Measurements from ENCODE around the gene CACNB1.

CACNB1 gene

DNA sequence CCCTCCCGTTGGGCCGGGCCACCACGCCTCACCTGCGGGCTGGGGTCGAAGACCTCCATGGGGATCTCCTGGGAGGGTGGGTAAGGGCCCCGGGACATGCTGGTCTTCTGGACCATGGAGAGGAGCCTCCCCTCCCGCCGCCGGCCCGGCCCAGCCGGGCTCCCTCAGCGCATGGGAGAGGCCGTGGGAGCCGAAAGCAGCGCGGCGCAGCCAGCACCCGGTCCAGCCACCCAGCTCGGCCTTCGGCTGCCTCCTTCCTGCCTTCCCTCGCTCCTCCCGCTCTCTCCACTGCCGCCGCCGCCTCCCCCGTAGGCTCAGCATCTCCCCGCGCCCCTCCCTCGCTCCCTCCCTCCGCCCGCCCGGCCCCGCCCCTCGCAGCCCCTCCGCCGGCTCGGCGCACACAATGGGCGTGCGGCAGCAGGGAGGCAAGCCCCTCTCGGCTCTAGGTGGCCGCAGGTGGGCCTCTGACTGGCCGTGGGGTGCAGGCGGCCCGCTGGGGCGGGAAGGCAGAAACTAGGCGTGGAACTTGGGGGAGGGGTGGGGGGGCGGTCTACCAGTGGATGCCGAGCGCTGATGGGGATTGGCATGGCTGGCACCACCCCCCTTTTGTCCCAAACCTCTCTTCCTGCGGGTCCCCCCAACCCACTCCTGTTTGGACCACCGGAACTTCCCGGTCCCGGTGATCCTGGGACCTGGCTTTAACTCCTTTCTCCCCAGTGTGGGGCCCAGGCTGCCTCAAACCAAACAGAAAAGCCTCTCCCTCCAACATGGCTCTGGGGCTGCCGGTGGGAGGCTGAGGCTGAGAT is at the start of gene CACNB1:
TSS of gene CACNB1 (minus strand) at position 290 of the 806 bp plus-strand sequence. CDS start at position 116, 174 bp downstream.
- TF ChIP-seq, protein P1, sequence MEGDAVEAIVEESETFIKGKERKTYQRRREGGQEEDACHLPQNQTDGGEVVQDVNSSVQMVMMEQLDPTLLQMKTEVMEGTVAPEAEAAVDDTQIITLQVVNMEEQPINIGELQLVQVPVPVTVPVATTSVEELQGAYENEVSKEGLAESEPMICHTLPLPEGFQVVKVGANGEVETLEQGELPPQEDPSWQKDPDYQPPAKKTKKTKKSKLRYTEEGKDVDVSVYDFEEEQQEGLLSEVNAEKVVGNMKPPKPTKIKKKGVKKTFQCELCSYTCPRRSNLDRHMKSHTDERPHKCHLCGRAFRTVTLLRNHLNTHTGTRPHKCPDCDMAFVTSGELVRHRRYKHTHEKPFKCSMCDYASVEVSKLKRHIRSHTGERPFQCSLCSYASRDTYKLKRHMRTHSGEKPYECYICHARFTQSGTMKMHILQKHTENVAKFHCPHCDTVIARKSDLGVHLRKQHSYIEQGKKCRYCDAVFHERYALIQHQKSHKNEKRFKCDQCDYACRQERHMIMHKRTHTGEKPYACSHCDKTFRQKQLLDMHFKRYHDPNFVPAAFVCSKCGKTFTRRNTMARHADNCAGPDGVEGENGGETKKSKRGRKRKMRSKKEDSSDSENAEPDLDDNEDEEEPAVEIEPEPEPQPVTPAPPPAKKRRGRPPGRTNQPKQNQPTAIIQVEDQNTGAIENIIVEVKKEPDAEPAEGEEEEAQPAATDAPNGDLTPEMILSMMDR (conservative IDR thresholded peaks at IDR 0.05; ENCODE audit: control insufficient read depth, insufficient read depth, low read depth, low read length): no peak
- DNase-seq (ENCODE audit: low read depth): peak; percentile 53
- peak within 1 kb of the TSS; percentile 73 for H3K4me3 ChIP-seq (ENCODE audit: control insufficient read depth, low read depth, low read length)

DNA sequence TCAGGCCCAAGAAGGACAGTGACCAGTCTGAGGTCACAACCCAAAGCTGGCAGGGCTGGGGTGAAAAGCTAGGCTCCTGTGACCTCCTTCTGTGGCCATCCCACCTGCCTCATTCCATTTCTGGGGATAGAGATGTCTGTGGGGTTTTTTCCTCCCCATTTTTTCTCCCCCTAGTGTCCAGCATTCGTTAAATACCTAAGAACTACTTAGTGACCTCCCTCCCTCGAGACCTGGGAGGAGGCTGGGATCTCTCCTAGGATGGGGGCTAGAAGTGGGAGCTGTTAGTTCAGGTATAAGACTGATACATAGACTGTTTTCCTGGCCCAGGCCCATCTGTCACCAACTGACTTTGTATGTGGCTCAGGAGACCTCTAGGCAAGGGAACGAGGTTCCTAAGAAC is 48.8 kb upstream of the CACNB1 start:
- TF ChIP-seq, protein P1 (conservative IDR thresholded peaks at IDR 0.05; ENCODE audit: control insufficient read depth, insufficient read depth, low read depth, low read length): peak; percentile 18
- DNase-seq (ENCODE audit: low read depth): no peak
- H3K4me3 ChIP-seq (ENCODE audit: control insufficient read depth, low read depth, low read length): no peak overlapping the region

DNA sequence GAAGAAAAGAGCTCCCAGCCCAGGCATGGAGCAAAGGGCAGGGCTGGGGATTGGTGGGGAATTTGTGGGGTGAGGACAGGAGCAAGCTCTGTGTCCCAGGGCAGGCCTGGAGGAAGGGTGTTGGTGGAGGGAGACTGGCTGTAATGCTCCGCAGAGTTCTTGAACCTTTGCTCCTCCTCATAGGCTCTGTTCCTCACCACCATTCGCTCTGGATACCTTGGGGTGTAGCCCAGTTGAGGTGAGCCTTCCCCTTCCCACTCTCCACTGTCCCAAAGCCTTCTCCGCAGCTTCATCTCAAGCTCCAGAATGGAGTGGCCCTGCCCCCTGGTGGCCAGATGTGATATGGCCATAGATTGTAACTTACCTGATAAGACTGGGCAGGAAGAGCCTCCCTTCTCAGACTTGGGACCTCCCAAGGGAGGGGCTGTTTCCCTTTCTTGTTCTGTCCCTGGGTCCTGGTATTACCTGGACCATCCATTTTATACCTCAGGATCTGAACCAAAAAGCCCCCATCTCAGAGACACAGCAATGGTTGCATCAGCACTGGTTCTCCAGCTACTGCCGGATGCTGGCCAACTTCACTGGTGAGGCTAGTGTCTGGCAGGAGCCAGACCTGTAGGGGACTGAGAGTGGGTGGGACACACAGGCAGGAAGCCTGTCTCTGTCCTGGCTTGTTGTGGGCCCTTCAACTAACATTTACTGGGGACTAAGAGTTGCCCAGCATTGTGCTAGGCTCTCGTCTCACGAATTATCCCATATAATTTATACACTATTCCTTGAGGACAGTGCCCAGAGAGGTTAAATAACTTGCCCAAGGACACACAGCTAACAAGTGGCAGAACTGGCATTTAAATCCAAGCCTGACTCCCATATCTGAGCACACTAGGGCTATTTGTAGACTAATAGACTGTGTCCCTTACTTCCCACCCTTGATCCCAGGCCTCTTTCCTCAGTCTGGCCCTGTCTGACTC is 47.4 kb upstream of the CACNB1 start:
- peak; percentile 77 for DNase-seq (ENCODE audit: low read depth)
- TF ChIP-seq, protein P1 (conservative IDR thresholded peaks at IDR 0.05; ENCODE audit: control insufficient read depth, insufficient read depth, low read depth, low read length): peak; percentile 96
- no peak overlapping the region for H3K4me3 ChIP-seq (ENCODE audit: control insufficient read depth, low read depth, low read length)

DNA sequence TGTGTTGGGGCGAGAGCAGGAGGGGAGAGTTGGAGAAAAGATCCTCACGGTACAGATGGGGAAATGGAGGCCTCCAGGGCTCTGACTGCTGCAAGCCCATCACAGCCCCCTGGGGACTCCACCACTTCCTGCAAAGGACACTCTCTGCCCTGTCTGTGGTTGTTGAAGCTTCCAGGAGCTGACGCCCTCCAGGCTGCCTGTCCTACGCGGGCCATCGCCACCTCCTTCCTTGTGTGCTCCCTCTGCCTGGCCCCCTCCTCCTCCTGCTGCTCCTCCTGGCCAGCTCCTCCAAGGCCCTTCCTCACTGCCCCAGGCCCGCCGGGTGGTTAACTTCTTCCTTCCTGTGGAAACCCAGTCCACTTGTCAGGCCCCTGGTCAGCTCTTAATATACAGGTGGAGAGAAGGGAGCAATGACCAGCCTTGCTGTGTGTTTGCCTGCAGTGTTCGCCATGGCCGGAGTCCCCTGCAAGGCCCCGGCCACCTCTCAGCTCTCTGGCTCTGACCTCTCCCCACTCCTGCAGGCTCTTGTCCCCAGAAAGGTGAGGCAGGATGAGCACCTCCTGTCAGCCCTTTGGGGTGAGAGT is 46.6 kb upstream of the CACNB1 start:
- TF ChIP-seq, protein P1 (conservative IDR thresholded peaks at IDR 0.05; ENCODE audit: control insufficient read depth, insufficient read depth, low read depth, low read length): no peak
- DNase-seq (ENCODE audit: low read depth): no peak
- no peak overlapping the region for H3K4me3 ChIP-seq (ENCODE audit: control insufficient read depth, low read depth, low read length)

DNA sequence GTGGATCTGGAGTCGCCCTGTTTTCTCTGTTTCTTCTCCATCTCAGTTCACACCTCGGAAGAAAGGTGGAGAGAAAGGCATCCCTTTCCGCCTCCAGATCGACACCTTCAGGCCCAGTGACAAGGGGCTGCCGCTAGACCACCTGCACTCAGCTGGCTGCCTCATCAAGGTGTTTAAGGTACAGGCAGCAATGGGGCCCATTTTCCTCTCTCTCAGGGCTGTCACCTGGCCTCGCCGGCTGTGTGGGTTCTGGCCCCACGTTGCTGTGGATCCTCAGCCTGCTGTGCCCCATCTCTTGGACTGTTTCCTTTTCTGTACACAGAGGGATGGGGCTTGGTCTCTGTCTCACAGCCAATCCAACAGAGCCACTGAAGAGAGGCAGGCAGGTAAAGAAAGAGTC is 45.7 kb upstream of the CACNB1 start:
- DNase-seq (ENCODE audit: low read depth): no peak
- H3K4me3 ChIP-seq (ENCODE audit: control insufficient read depth, low read depth, low read length): no peak overlapping the region
- TF ChIP-seq, protein P1 (conservative IDR thresholded peaks at IDR 0.05; ENCODE audit: control insufficient read depth, insufficient read depth, low read depth, low read length): no peak

DNA sequence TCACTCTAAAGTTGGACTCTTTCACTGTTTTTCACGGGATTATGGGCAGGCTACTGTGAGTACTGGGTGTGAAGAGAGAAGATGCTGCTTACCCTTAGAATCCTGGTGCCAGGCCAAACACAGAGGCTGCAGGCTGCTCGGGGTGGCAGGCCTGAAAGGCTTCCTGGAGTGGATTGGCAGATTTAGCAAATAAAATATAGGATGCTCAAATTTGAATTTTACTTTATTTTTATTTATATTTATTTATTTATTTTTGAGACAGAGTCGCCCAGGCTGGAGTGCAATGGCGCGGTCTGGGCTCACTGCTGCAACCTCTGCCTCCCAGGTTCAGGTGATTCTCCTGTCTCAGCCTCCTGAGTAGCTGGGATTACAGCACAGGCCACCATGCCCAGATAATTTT is 43.2 kb upstream of the CACNB1 start:
- TF ChIP-seq, protein P1 (conservative IDR thresholded peaks at IDR 0.05; ENCODE audit: control insufficient read depth, insufficient read depth, low read depth, low read length): no peak

More for the DNA sequence above, 43.2 kb upstream of the CACNB1 start:
- H3K4me3 ChIP-seq (ENCODE audit: control insufficient read depth, low read depth, low read length): no peak overlapping the region
- DNase-seq (ENCODE audit: low read depth): no peak

All from fibroblast of mammary gland (primary cell).